BE2C (cell line): ENCODE data around the gene NPL.

Source experiments
- DNase-seq: peaks from one replicate; pipeline ENCODE4 v3.0.0-alpha.2; 2020
- H3K27me3 ChIP-seq: fragments of 250-450 bp; sonication (Bioruptor Pico); 2 replicates; pipeline ENCODE4 v1.5.1; 2020; ENCODE audit warnings: mild to moderate bottlenecking
- H3K36me3 ChIP-seq: fragments of 250-450 bp; sonication (Bioruptor Pico); 2 replicates; pipeline ENCODE4 v1.5.1; 2020; ENCODE audit warnings: mild to moderate bottlenecking
- H3K4me1 ChIP-seq: fragments of 250-450 bp; sonication (Bioruptor Pico); 2 replicates; pipeline ENCODE4 v1.5.1; 2020
- H3K4me3 ChIP-seq: 2 replicates; pipeline ENCODE4 v1.5.1; 2011; ENCODE audit warnings: low read depth, low read length
- H3K9me3 ChIP-seq: fragments of 250-450 bp; sonication (Bioruptor Pico); 2 replicates; pipeline ENCODE4 v1.5.1; 2020
- TF ChIP-seq, protein P1 (sequence below): IDR thresholded peaks from 2 replicates; pipeline ENCODE4 v1.5.1; 2012; ENCODE audit warnings: mild to moderate bottlenecking, low read depth, low read length

NPL gene

DNA sequence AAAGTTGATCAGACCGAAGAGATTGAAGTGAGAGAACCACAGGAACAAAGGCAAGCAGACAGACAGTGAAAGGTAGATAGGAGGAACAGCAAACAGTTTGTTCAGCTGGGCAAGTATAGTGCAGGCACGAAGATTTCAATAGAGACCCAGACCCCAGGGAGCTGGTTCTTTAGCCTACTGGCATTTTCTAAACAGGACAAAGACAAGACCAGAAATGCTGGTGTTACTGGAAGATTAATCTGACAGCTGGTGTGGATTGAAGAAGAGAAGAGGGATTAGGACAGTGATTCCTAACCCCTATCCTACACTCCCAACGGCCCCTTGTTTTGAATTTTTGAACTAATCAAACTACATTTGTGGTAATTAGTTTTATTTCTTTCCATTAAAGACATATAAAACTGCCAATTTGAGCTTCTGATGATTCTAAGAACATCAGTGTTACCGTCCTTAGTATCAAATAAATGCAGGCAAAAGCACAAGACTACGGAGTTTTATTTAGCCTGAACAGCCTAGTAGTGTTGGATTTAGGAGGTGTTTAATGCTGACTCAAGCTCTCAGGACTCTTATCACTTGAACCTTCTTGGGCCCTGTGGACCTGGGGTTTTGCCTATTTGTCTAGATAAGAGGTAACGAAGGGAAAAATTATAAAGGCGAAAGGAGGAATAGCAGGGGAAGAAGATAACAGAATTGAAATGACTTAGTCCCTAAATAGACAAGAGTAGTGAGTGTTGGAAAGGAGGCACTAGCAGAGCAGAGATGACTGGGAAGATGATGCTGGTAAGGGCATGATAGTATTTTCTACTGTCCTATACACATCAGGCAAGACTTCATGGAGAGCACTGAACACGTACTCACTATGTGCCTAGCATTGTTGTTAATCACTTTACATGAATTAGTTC is 2.0 kb downstream of the NPL start:
- TF ChIP-seq, protein P1, sequence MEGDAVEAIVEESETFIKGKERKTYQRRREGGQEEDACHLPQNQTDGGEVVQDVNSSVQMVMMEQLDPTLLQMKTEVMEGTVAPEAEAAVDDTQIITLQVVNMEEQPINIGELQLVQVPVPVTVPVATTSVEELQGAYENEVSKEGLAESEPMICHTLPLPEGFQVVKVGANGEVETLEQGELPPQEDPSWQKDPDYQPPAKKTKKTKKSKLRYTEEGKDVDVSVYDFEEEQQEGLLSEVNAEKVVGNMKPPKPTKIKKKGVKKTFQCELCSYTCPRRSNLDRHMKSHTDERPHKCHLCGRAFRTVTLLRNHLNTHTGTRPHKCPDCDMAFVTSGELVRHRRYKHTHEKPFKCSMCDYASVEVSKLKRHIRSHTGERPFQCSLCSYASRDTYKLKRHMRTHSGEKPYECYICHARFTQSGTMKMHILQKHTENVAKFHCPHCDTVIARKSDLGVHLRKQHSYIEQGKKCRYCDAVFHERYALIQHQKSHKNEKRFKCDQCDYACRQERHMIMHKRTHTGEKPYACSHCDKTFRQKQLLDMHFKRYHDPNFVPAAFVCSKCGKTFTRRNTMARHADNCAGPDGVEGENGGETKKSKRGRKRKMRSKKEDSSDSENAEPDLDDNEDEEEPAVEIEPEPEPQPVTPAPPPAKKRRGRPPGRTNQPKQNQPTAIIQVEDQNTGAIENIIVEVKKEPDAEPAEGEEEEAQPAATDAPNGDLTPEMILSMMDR: no peak
- no peaks in the 10 kb centered on the region for H3K36me3 ChIP-seq
- no peaks in the 10 kb centered on the region for H3K9me3 ChIP-seq
- H3K4me1 ChIP-seq: no peaks in the 10 kb centered on the region; the same call in 1 of the 2 replicates
- no peak for DNase-seq
- no peak overlapping the region for H3K4me3 ChIP-seq
- H3K27me3 ChIP-seq: no peaks in the 10 kb centered on the region

DNA sequence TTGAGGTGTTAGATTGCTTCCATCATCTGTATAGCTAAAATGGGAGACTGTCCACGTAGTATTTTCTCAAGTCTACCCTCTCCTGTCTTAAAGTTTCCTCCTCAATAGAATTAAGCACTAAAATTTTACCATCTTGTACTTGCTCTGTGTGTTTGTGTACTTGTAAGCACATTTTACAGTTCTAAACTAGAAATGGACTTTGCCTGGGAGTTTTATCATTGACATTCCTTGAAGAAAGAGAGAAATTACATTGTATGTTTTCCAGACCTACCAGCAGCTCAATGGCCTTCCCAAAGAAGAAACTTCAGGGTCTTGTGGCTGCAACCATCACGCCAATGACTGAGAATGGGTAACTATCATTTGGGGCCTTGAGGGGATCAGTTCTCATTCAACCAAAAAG is 4.5 kb downstream of the NPL start:
- Histone ChIP-seq H3K4me3 (no peak overlapping the region), H3K36me3 (no peaks in the 10 kb centered on the region), H3K4me1 (no peaks in the 10 kb centered on the region), H3K27me3 (no peaks in the 10 kb centered on the region), H3K9me3 (no peaks in the 10 kb centered on the region)
- DNase-seq: no peak
- TF ChIP-seq, protein P1: no peak

DNA sequence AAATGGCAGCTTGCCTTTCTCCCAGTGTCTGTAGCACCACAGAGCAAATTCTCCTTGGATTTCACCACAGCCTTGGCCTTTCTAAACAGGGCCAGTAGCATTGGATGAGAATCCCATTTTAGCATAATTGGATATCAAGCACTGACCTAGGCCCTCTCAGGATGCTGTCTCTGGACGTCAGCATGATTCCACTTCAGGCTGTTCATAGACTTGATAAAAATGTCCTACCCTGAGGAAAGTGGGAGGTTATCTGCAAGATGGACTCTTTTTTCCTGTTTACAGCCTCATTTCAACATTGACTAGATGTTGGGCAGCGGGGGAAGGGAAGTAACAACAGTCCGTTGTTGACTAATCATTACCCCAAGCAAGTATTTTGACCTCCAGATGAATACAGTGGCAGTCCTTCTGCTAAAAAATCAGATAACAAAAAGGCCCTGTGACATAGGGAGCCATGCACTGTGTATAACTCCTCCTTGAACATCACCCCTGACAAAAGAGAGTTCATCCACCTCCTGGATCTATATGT is 5.2 kb downstream of the NPL start:
- TF ChIP-seq, protein P1: no peak
- no peak overlapping the region for H3K4me3 ChIP-seq
- H3K27me3 ChIP-seq: no peaks in the 10 kb centered on the region
- no peaks in the 10 kb centered on the region for H3K4me1 ChIP-seq
- H3K36me3 ChIP-seq: no peaks in the 10 kb centered on the region
- DNase-seq: no peak
- no peaks in the 10 kb centered on the region for H3K9me3 ChIP-seq

DNA sequence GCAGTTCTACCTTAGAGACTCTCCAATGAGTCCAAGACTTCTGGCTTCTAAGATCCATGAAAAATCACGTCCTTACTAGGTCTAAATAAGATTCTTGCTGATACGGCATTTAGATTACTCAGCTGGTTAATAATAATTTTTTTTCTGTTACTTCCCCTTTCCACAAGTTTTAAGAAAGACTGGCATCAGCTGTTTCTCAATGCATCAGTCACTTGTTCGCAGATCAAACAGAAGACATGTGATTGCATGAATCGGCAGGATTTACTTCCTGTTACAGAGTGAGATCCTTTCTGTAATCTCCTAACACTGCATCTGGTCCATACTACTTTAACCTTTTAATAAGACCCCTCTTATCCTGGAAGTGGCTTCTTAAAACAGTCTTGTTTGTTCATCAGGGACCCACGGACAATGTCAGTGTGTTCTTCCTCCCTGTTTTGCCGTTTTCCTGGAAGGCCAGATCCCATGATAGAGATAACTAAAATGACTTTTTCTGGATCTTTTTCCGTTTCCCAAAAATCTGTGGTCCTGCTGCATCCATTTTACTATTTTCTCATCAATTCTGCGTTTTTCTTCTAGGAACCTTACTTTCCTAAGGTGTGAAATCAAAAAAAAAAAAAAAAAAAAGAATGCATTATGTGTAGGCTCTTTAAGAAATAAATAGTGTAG is 6.1 kb downstream of the NPL start:
- no peak for DNase-seq
- Histone ChIP-seq H3K4me1 (no peaks in the 10 kb centered on the region), H3K36me3 (no peaks in the 10 kb centered on the region)

DNA sequence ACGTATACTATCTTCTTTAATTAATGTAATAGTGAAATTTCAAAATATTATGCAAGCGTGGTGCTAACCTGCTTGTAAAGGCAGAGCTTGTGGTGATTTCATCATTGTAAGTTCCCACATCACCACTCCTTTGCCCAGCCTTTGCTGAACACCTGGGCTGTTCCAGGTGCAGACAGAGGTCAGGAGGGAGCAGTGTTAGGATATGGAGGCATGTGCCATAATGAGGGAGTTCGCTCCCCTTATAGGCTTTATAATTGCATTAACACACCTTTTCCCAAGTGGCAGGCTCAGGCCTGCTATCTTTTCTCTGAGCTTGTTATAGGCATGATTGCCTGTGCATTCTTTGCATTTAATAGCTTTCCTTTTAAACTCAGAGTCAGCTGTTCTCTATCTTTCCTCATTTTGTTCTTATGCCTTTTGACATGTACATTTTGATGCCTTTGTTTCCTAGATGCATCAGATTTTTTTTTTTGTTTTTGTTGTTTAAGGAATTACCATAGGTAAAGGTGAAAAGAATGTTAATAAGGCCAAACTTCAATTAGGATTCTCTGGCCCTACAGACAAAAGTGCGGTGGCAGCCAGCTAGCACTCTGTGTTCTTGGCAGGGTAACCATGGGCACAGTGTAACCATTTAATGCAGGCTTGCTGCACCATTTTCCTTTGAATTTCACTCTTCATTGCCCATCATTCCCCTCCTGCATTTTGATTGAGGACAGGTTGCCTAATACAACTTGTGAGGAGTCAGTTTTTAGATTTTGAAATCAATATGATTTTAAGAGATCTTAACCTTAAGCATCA is 12.6 kb downstream of the NPL start:
- Histone ChIP-seq H3K27me3 (no peaks in the 10 kb centered on the region), H3K36me3 (0 out of 2 replicates have a peak, but pooled peaks cover 5% of the 10 kb centered on the region), H3K4me1 (no peaks in the 10 kb centered on the region), H3K9me3 (no peaks in the 10 kb centered on the region), H3K4me3 (no peak overlapping the region)
- TF ChIP-seq, protein P1: no peak
- no peak for DNase-seq

More for the DNA sequence above, 6.1 kb downstream of the NPL start:
- Histone ChIP-seq H3K4me3 (no peak overlapping the region), H3K9me3 (no peaks in the 10 kb centered on the region), H3K27me3 (no peaks in the 10 kb centered on the region)
- TF ChIP-seq, protein P1: no peak
